ENCODE results near the gene HOATZ.

HOATZ gene

DNA sequence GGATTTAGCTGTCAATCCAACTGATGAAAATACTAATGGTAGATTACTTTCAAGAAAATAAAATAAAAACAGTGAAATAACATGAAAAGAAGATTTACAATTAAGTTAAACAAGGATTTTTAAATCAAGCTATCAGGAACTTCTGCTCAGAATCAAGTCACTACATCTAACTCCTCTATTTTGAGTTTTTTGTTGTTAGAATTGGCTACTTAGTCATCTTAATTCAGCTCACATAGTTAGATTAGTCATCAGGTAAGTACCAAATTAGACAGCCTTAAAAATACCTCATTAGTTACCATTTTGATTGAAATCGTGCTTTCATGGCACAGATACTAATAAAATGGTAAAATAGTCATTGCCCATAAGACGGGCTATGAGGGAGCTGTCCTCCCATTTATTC is 38.2 kb upstream of the HOATZ start:
- Histone ChIP-seq H3F3A (ENCODE audit: low read depth) (no peaks in the 10 kb centered on the region), H4K20me1 (ENCODE audit: insufficient read depth, low read length, poor library complexity, severe bottlenecking) (no peaks in the 10 kb centered on the region), H3K27me3 (ENCODE audit: insufficient read depth, low read length, poor library complexity, severe bottlenecking) (no peaks in the 10 kb centered on the region), H3K9ac (ENCODE audit: low read depth, low read length, poor library complexity, severe bottlenecking) (no peak overlapping the region), H2AFZ (ENCODE audit: low read length) (no peak overlapping the region), H3K4me3 (ENCODE audit: low read length, poor library complexity, severe bottlenecking) (no peak overlapping the region), H3K4me1 (ENCODE audit: insufficient read depth, low read length, poor library complexity, severe bottlenecking) (peaks cover 7% of the 10 kb centered on the region), H3K4me2 (ENCODE audit: low read depth, low read length, poor library complexity, severe bottlenecking) (no peak overlapping the region), H3K9me3 (ENCODE audit: insufficient read depth, low read depth, low read length) (0 out of 2 replicates have a peak, but pooled peaks cover 15% of the 10 kb centered on the region), H3K9me2 (replicated peaks; ENCODE audit: low read depth, low read length) (no peaks in the 10 kb centered on the region), H3K79me2 (ENCODE audit: insufficient read depth, low read length) (no peaks in the 10 kb centered on the region), H3K36me3 (ENCODE audit: insufficient read depth, low read length) (no peaks in the 10 kb centered on the region)
- TF ChIP-seq, protein P1, sequence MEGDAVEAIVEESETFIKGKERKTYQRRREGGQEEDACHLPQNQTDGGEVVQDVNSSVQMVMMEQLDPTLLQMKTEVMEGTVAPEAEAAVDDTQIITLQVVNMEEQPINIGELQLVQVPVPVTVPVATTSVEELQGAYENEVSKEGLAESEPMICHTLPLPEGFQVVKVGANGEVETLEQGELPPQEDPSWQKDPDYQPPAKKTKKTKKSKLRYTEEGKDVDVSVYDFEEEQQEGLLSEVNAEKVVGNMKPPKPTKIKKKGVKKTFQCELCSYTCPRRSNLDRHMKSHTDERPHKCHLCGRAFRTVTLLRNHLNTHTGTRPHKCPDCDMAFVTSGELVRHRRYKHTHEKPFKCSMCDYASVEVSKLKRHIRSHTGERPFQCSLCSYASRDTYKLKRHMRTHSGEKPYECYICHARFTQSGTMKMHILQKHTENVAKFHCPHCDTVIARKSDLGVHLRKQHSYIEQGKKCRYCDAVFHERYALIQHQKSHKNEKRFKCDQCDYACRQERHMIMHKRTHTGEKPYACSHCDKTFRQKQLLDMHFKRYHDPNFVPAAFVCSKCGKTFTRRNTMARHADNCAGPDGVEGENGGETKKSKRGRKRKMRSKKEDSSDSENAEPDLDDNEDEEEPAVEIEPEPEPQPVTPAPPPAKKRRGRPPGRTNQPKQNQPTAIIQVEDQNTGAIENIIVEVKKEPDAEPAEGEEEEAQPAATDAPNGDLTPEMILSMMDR (conservative IDR thresholded peaks at IDR 0.05; ENCODE audit: low read length) = no peak
- no peak for TF ChIP-seq EZH2phosphoT487 (IDR thresholded peaks at IDR 0.05; ENCODE audit: borderline replicate concordance)

DNA sequence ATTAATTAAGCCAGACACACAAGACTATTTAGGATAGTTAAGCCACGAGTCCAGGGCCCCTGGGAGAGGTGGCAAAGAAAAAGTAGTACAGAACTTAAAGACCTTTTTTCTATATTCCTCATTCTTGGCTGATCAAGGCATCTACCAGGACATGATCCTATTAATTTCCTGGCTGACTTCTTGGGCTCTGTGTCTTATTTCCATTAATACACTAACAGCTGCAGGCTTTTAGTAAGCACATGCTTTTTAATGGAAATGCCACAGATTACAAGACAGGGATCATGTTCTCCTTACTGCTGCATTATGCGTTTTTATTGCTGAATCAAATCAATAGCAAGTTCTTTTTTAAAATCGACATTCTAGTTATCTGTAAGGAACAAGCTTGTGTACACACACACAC is 37.6 kb upstream of the HOATZ start:
- no peaks in the 10 kb centered on the region for H3K9me2 ChIP-seq (replicated peaks; ENCODE audit: low read depth, low read length)
- no peaks in the 10 kb centered on the region for H3K79me2 ChIP-seq (ENCODE audit: insufficient read depth, low read length)
- no peaks in the 10 kb centered on the region for H4K20me1 ChIP-seq (ENCODE audit: insufficient read depth, low read length, poor library complexity, severe bottlenecking)
- H3K4me1 ChIP-seq (ENCODE audit: insufficient read depth, low read length, poor library complexity, severe bottlenecking) = peaks cover 7% of the 10 kb centered on the region
- no peaks in the 10 kb centered on the region for H3K36me3 ChIP-seq (ENCODE audit: insufficient read depth, low read length)
- no peak overlapping the region for H2AFZ ChIP-seq (ENCODE audit: low read length)
- H3K9ac ChIP-seq (ENCODE audit: low read depth, low read length, poor library complexity, severe bottlenecking) = no peak overlapping the region
- 0 out of 2 replicates have a peak, but pooled peaks cover 15% of the 10 kb centered on the region for H3K9me3 ChIP-seq (ENCODE audit: insufficient read depth, low read depth, low read length)
- no peak overlapping the region for H3K4me3 ChIP-seq (ENCODE audit: low read length, poor library complexity, severe bottlenecking)
- H3K4me2 ChIP-seq (ENCODE audit: low read depth, low read length, poor library complexity, severe bottlenecking) = no peak overlapping the region
- no peaks in the 10 kb centered on the region for H3F3A ChIP-seq (ENCODE audit: low read depth)
- TF ChIP-seq, protein P1 (conservative IDR thresholded peaks at IDR 0.05; ENCODE audit: low read length) = no peak
- no peak for TF ChIP-seq EZH2phosphoT487 (IDR thresholded peaks at IDR 0.05; ENCODE audit: borderline replicate concordance)
- H3K27me3 ChIP-seq (ENCODE audit: insufficient read depth, low read length, poor library complexity, severe bottlenecking) = no peaks in the 10 kb centered on the region

DNA sequence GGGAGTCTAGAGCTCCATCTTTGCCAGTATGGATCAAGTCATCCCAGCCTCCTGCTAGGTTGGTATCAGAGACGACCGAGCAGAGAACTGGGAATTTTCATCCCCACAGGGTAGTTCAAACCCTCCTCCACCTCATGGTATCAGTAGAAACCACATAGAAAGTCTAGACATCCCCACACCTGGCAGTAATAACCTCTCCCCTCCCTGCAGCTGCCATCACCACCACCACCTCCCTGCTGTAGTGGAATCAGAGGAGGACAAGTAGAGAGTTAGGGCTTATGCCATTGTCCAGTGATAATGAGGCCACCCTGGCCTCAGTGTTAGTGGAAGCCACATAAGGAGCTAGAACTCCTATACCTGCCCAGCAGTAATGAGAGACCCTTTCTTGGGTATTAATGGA is 36.7 kb upstream of the HOATZ start:
- peaks cover 19% of the 10 kb centered on the region for H3K9me3 ChIP-seq (ENCODE audit: insufficient read depth, low read depth, low read length)
- H3K79me2 ChIP-seq (ENCODE audit: insufficient read depth, low read length) = no peaks in the 10 kb centered on the region
- no peak overlapping the region for H3K4me3 ChIP-seq (ENCODE audit: low read length, poor library complexity, severe bottlenecking)
- no peaks in the 10 kb centered on the region for H3K9me2 ChIP-seq (replicated peaks; ENCODE audit: low read depth, low read length)
- no peak for TF ChIP-seq EZH2phosphoT487 (IDR thresholded peaks at IDR 0.05; ENCODE audit: borderline replicate concordance)
- TF ChIP-seq, protein P1 (conservative IDR thresholded peaks at IDR 0.05; ENCODE audit: low read length) = no peak
- H3K36me3 ChIP-seq (ENCODE audit: insufficient read depth, low read length) = no peaks in the 10 kb centered on the region
- no peaks in the 10 kb centered on the region for H3K27me3 ChIP-seq (ENCODE audit: insufficient read depth, low read length, poor library complexity, severe bottlenecking)
- no peak overlapping the region for H3K9ac ChIP-seq (ENCODE audit: low read depth, low read length, poor library complexity, severe bottlenecking)
- peaks cover 7% of the 10 kb centered on the region for H3K4me1 ChIP-seq (ENCODE audit: insufficient read depth, low read length, poor library complexity, severe bottlenecking)
- H2AFZ ChIP-seq (ENCODE audit: low read length) = no peak overlapping the region
- H3F3A ChIP-seq (ENCODE audit: low read depth) = no peaks in the 10 kb centered on the region
- H3K4me2 ChIP-seq (ENCODE audit: low read depth, low read length, poor library complexity, severe bottlenecking) = no peak overlapping the region
- no peaks in the 10 kb centered on the region for H4K20me1 ChIP-seq (ENCODE audit: insufficient read depth, low read length, poor library complexity, severe bottlenecking)

Data from Loucy (cell line).